Upper lobe of left lung (tissue), 4 donors: ENCODE results near the gene KHK.

Experiments used
- CTCF ChIP-seq, 6 experiments: fragments of 450-650 bp in 4 of 6; fragments of 200-600 bp in 2 of 6; sonication (generic) in 2 of 6; IDR thresholded peaks; one replicate each; pipeline ENCODE4 v1.5.1; 2016 to 2019; ENCODE audit warnings: antibody characterized with exemption in 6 of 6
- EP300 ChIP-seq, 4 donors: sonication (generic); formaldehyde crosslinking; IDR thresholded peaks; one replicate each; pipeline ENCODE4 v1.5.1; 2017; ENCODE audit warnings: antibody characterized with exemption in 4 of 4, control low read depth in 2 of 4
- POLR2A ChIP-seq, 4 donors: fragments of 450-650 bp; IDR thresholded peaks; one replicate each; pipeline ENCODE4 v1.5.1; 2016 to 2017; ENCODE audit warnings: antibody characterized with exemption in 4 of 4, mild to moderate bottlenecking in 2 of 4
- POLR2AphosphoS5 ChIP-seq, 2 donors: sonication (generic); formaldehyde crosslinking; IDR thresholded peaks; one replicate each; pipeline ENCODE4 v1.5.1; 2017; ENCODE audit warnings: antibody characterized with exemption in 2 of 2

- TF ChIP-seq CTCF (IDR thresholded peaks at IDR 0.05) (no peak), POLR2A (IDR thresholded peaks at IDR 0.05) (no peak), EP300 (IDR thresholded peaks at IDR 0.05) (no peak), POLR2AphosphoS5 (IDR thresholded peaks at IDR 0.05) (no peak)
Observed at GRCh38 chr2:27054721-27055120, 31.9 kb upstream of the KHK start.
